ENCODE data around the gene XRN2.

DNA sequence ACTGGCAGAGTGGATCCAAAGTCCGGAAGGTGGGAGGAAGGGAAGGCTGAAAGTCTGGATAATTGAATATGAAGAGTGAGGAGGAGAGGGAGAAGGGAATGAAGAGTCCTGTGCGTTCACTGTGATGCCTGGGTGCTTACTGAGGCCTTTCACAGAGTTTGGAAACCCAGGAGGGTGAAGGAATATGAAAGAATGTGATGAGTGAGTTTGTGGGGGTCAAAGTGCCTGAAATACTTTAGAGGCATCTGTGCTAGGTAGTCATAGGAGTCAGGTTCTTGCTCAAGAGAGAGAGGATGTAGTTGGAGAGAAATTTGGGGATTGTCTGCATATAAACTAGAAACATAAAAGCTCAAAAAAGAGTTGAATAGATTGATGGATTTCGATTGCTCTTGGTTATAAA, 73.5 kb downstream of the XRN2 start:
- TF ChIP-seq, protein P1, sequence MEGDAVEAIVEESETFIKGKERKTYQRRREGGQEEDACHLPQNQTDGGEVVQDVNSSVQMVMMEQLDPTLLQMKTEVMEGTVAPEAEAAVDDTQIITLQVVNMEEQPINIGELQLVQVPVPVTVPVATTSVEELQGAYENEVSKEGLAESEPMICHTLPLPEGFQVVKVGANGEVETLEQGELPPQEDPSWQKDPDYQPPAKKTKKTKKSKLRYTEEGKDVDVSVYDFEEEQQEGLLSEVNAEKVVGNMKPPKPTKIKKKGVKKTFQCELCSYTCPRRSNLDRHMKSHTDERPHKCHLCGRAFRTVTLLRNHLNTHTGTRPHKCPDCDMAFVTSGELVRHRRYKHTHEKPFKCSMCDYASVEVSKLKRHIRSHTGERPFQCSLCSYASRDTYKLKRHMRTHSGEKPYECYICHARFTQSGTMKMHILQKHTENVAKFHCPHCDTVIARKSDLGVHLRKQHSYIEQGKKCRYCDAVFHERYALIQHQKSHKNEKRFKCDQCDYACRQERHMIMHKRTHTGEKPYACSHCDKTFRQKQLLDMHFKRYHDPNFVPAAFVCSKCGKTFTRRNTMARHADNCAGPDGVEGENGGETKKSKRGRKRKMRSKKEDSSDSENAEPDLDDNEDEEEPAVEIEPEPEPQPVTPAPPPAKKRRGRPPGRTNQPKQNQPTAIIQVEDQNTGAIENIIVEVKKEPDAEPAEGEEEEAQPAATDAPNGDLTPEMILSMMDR (IDR thresholded peaks at IDR 0.05), result no peak
- no peak for TF ChIP-seq POLR2A (IDR thresholded peaks at IDR 0.05)

Measured in Peyer's patch (tissue), 4 donors.